ACC112 (cell line): ENCODE results near the gene CCDC40.

Source experiments
- H2AFZ ChIP-seq: fragments of 200-600 bp; sonication (generic); one replicate; pipeline ENCODE4 v1.6.0; 2017; ENCODE audit warnings: antibody characterized with exemption, low read length; ENCODE audit not compliant: unreplicated experiment
- H3K27ac ChIP-seq: fragments of 200-600 bp; sonication (generic); 2 replicates; pipeline ENCODE4 v1.5.1; 2014; ENCODE audit warnings: low read depth, mild to moderate bottlenecking, antibody characterized with exemption, low read length, moderate library complexity
- H3K27me3 ChIP-seq: fragments of 200-600 bp; sonication (generic); 2 replicates; pipeline ENCODE4 v1.6.1; 2014; ENCODE audit warnings: mild to moderate bottlenecking, antibody characterized with exemption, low read length, moderate library complexity, mixed read lengths; ENCODE audit not compliant: insufficient read depth
- H3K36me3 ChIP-seq: fragments of 200-600 bp; sonication (generic); 2 replicates; pipeline ENCODE4 v1.6.1; 2016; ENCODE audit warnings: mild to moderate bottlenecking, antibody characterized with exemption, low read length, moderate library complexity, mixed read lengths; ENCODE audit not compliant: insufficient read depth
- H3K4me1 ChIP-seq: fragments of 200-600 bp; sonication (generic); one replicate; pipeline ENCODE4 v1.6.1; 2016; ENCODE audit warnings: low read length, mixed read lengths; ENCODE audit not compliant: insufficient read depth, unreplicated experiment, control insufficient read depth
- H3K4me3 ChIP-seq: fragments of 200-600 bp; sonication (generic); 2 replicates; pipeline ENCODE4 v1.5.1; 2014; ENCODE audit warnings: mild to moderate bottlenecking, low read depth, low read length
- H3K79me2 ChIP-seq: fragments of 200-600 bp; sonication (generic); one replicate; pipeline ENCODE4 v1.6.0; 2016; ENCODE audit warnings: low read length; ENCODE audit not compliant: control insufficient read depth, unreplicated experiment, insufficient read depth

CCDC40 gene

GRCh38 chr17:80000981-80001775, 35.3 kb upstream of the CCDC40 start:
- H2AFZ ChIP-seq: no peak overlapping the region
- no peak overlapping the region for H3K27ac ChIP-seq
- peaks cover 10% of the 10 kb centered on the region for H3K4me1 ChIP-seq
- no peaks in the 10 kb centered on the region for H3K79me2 ChIP-seq
- H3K27me3 ChIP-seq: no peaks in the 10 kb centered on the region
- H3K36me3 ChIP-seq: 0 out of 2 replicates have a peak, but pooled peaks cover 5% of the 10 kb centered on the region
- H3K4me3 ChIP-seq: no peak overlapping the region

- H3K79me2 ChIP-seq: no peaks in the 10 kb centered on the region
- H2AFZ ChIP-seq: no peak overlapping the region
- no peaks in the 10 kb centered on the region for H3K36me3 ChIP-seq
- H3K4me3 ChIP-seq: no peak overlapping the region
- peaks cover 5% of the 10 kb centered on the region for H3K4me1 ChIP-seq
- H3K27me3 ChIP-seq: no peaks in the 10 kb centered on the region
- no peak overlapping the region for H3K27ac ChIP-seq
Observed at GRCh38 chr17:80002070-80002641, 34.3 kb upstream of the CCDC40 start.

GRCh38 chr17:80002690-80003490, 33.6 kb upstream of the CCDC40 start:
- Histone ChIP-seq H3K4me3 (no peak overlapping the region), H3K79me2 (no peaks in the 10 kb centered on the region), H3K4me1 (no peaks in the 10 kb centered on the region), H3K27me3 (no peaks in the 10 kb centered on the region), H3K36me3 (no peaks in the 10 kb centered on the region), H3K27ac (no peak overlapping the region), H2AFZ (no peak overlapping the region)

GRCh38 chr17:80003969-80004368, 32.5 kb upstream of the CCDC40 start:
- Histone ChIP-seq H3K4me3 (no peak overlapping the region), H3K27ac (no peak overlapping the region), H3K36me3 (no peaks in the 10 kb centered on the region), H3K27me3 (no peaks in the 10 kb centered on the region), H3K79me2 (no peaks in the 10 kb centered on the region), H2AFZ (no peak overlapping the region), H3K4me1 (no peaks in the 10 kb centered on the region)

- H3K79me2 ChIP-seq: no peaks in the 10 kb centered on the region
- no peaks in the 10 kb centered on the region; the same call in 1 of the 2 replicates for H3K36me3 ChIP-seq
- H3K4me3 ChIP-seq: no peak overlapping the region
- H2AFZ ChIP-seq: no peak overlapping the region
- no peaks in the 10 kb centered on the region for H3K27me3 ChIP-seq
- no peak overlapping the region for H3K27ac ChIP-seq
- no peaks in the 10 kb centered on the region for H3K4me1 ChIP-seq
Observed at GRCh38 chr17:80005360-80006338, 30.8 kb upstream of the CCDC40 start.

GRCh38 chr17:80006339-80006720, 30.1 kb upstream of the CCDC40 start:
- H3K36me3 ChIP-seq: no peaks in the 10 kb centered on the region; the same call in 1 of the 2 replicates
- H3K4me3 ChIP-seq: no peak overlapping the region
- H3K4me1 ChIP-seq: no peaks in the 10 kb centered on the region
- no peaks in the 10 kb centered on the region for H3K27me3 ChIP-seq
- H3K79me2 ChIP-seq: no peaks in the 10 kb centered on the region
- H3K27ac ChIP-seq: no peak overlapping the region
- H2AFZ ChIP-seq: no peak overlapping the region

- no peak overlapping the region for H3K4me3 ChIP-seq
- no peaks in the 10 kb centered on the region for H3K4me1 ChIP-seq
- no peak overlapping the region for H2AFZ ChIP-seq
- no peaks in the 10 kb centered on the region; the same call in 1 of the 2 replicates for H3K36me3 ChIP-seq
- H3K27ac ChIP-seq: no peak overlapping the region
- H3K27me3 ChIP-seq: no peaks in the 10 kb centered on the region
- no peaks in the 10 kb centered on the region for H3K79me2 ChIP-seq
Observed at GRCh38 chr17:80006811-80007752, 29.4 kb upstream of the CCDC40 start.

GRCh38 chr17:80007939-80008338, 28.5 kb upstream of the CCDC40 start:
- H3K4me3 ChIP-seq: no peak overlapping the region
- H3K4me1 ChIP-seq: no peaks in the 10 kb centered on the region
- no peaks in the 10 kb centered on the region for H3K79me2 ChIP-seq
- no peak overlapping the region for H2AFZ ChIP-seq
- no peaks in the 10 kb centered on the region for H3K27me3 ChIP-seq
- no peaks in the 10 kb centered on the region; the same call in 1 of the 2 replicates for H3K36me3 ChIP-seq
- no peak overlapping the region for H3K27ac ChIP-seq

GRCh38 chr17:80008383-80008840, 28.0 kb upstream of the CCDC40 start:
- Histone ChIP-seq H3K27ac (no peak overlapping the region), H3K36me3 (no peaks in the 10 kb centered on the region; the same call in 1 of the 2 replicates), H2AFZ (no peak overlapping the region), H3K4me1 (no peaks in the 10 kb centered on the region), H3K27me3 (no peaks in the 10 kb centered on the region), H3K4me3 (no peak overlapping the region), H3K79me2 (no peaks in the 10 kb centered on the region)
